ENCODE results near the gene RAB6A. TPM values are rescaled to one million over a fixed set of nuclear protein-coding genes. Genes with fewer than 3 reads are reported as not detected.
A peak's percentile ranks its signal among the peaks of the same experiment; 100 is the strongest.

The RAB6A gene
- total RNA-seq, 2 experiments from 2014 or later: 108 to 126 TPM

DNA sequence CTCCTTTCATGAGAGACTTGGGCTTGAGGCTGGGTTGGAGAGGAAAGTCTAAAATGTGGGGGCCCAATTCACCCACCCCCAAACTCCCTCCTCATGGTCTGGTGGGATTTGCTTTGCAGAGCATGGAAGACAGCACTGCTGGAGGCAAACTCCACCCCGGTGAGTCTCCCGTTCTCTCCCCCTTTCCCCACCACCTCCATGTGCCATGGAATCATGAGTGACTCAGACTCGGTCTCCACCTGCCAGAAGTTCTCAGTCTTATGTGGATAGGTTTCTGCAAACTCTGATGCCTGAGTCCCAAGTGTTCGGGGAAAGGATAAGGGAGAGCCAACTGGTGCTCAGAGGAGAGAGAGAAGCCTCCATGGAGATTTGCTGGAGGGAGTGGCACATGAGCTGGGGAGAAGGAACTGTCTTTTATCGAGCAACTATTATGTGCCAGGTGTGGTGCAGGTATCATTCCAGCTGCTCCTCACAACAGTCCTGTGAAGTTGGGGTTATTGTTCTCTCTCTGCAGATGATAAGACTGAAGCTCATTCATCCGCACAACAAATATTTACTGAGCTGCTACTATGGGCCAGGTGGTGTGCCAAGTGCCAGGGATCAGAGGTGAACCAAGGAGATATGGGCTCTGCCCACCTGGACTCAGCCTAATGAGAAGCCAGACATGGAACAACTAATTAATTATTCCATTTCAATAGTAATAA, 107.9 kb downstream of the RAB6A start:
- POLR2A ChIA-PET: no interaction called here
- DNase-seq (no peak), ATAC-seq (ENCODE audit: low read depth) (no peak)
- H3K9me3 Mint-ChIP-seq: no peaks in the 10 kb centered on the region
- H3K4me1 Mint-ChIP-seq: peaks cover 5% of the 10 kb centered on the region
- no peak overlapping the region for H3K4me3 Mint-ChIP-seq
- H3K27me3 Mint-ChIP-seq: no peaks in the 10 kb centered on the region
- H3K27ac Mint-ChIP-seq: no peak overlapping the region
- H3K36me3 Mint-ChIP-seq: no peaks in the 10 kb centered on the region

DNA sequence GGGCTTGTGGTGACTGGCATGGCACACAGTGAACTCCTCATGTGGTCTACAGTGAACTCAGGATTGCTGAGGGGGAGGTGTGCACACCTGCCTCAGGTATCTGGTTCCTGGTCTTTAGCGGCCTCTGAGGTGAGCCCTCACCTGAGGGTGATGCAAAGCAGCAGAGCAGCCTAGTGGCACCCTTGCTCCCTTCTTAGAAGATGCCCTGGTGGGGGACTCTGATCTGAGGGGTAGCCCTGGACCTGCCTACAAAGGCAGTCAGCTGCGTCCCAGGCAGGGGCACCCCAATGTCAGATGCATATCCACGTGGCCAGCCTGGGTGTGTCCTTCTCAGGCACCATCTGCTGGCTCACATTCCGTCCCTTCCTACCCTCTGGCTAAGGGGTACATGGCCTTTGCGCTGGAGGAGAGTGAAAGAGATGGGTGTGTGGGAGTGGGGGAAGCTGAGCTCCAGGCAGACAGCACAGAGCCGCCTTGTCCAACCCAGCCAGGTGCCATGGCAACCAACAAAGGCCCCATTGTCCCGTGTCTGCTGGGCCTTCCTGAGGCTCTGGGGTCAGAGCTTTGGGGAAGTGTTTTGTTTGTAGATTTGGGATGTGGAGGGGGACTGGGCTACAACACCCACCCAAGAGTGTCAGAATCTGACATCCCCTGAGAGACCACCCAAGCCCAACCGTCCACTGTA, 108.7 kb downstream of the RAB6A start:
- DNase-seq (no peak), ATAC-seq (ENCODE audit: low read depth) (no peak)
- no peaks in the 10 kb centered on the region for H3K27me3 Mint-ChIP-seq
- POLR2A ChIA-PET: no interaction called here
- no peak overlapping the region for H3K4me3 Mint-ChIP-seq
- no peaks in the 10 kb centered on the region for H3K9me3 Mint-ChIP-seq
- H3K27ac Mint-ChIP-seq: no peak overlapping the region
- H3K36me3 Mint-ChIP-seq: no peaks in the 10 kb centered on the region
- H3K4me1 Mint-ChIP-seq: peaks cover 10% of the 10 kb centered on the region

DNA sequence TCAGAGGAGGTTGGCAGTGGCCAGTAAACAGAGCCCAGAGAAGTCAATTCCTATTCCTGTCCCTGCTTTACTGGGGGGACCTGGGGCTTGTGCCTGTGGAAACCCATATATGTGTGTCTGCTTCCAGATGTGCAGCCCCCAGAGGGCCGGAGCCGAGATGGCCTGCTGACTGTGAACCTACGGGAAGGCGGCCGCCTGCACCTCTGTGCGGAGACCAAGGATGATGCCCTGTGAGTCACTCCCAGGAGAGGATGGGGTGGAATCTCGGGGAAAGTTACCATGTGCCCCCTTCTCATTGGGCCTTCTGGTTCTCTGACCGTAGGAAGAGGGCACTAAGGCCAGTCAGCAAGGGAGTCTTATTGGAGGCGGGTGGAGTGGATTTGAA, 109.2 kb downstream of the RAB6A start:
- no peak for DNase-seq
- Mint-ChIP-seq H3K36me3 (no peaks in the 10 kb centered on the region), H3K27me3 (no peaks in the 10 kb centered on the region), H3K9me3 (no peaks in the 10 kb centered on the region), H3K27ac (no peak overlapping the region), H3K4me3 (no peak overlapping the region), H3K4me1 (peaks cover 15% of the 10 kb centered on the region)
- POLR2A ChIA-PET: no interaction called here
- no peak for ATAC-seq (ENCODE audit: low read depth)

DNA sequence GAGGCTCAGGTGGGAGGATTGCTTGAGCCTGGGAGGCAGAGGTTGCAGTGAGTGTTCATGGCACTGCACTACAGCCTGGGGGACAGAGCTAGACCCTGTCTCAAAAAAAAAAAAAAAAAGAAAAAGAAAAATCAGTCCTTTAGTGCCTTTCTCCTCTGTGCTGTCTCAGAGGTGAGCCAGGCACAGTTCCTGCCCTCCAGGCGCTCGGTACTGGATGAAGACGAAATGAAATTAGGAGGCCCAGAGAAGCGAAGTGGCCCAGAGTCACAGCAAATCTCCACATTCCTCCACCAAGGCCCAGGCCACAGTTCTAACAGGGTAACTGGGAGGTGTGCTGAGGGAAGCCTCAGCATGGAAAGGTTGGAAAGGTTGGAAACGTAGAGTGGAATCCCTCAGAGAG, 109.6 kb downstream of the RAB6A start:
- POLR2A ChIA-PET: no interaction called here
- H3K36me3 Mint-ChIP-seq: no peaks in the 10 kb centered on the region
- peaks cover 17% of the 10 kb centered on the region for H3K4me1 Mint-ChIP-seq
- H3K9me3 Mint-ChIP-seq: no peaks in the 10 kb centered on the region
- H3K4me3 Mint-ChIP-seq: no peak overlapping the region
- H3K27me3 Mint-ChIP-seq: no peaks in the 10 kb centered on the region
- ATAC-seq (ENCODE audit: low read depth): no peak
- no peak for DNase-seq
- H3K27ac Mint-ChIP-seq: no peak overlapping the region

DNA sequence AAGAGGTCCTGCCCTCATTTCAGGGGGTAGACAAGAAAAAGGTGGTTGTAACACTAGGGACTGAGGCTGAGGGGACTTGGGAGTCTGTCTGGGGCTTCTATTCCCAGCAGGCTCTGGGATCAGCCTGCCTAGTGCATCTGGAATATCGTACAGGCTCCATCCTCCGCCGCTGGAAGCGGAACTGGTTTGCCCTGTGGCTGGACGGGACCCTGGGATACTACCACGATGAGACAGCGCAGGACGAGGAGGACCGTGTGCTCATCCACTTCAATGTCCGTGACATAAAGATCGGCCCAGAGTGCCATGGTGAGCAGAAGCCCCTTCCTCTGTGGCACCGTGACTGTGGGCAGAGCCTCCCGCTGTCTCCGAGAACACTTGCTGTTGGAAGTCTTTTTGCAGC, 110.5 kb downstream of the RAB6A start:
- H3K27ac Mint-ChIP-seq: no peak overlapping the region
- no peaks in the 10 kb centered on the region for H3K36me3 Mint-ChIP-seq
- peaks cover 14% of the 10 kb centered on the region for H3K4me1 Mint-ChIP-seq
- DNase-seq (no peak), ATAC-seq (ENCODE audit: low read depth) (no peak)
- H3K4me3 Mint-ChIP-seq: no peak overlapping the region
- no peaks in the 10 kb centered on the region for H3K9me3 Mint-ChIP-seq
- no peaks in the 10 kb centered on the region for H3K27me3 Mint-ChIP-seq
- POLR2A ChIA-PET: no interaction called here

DNA sequence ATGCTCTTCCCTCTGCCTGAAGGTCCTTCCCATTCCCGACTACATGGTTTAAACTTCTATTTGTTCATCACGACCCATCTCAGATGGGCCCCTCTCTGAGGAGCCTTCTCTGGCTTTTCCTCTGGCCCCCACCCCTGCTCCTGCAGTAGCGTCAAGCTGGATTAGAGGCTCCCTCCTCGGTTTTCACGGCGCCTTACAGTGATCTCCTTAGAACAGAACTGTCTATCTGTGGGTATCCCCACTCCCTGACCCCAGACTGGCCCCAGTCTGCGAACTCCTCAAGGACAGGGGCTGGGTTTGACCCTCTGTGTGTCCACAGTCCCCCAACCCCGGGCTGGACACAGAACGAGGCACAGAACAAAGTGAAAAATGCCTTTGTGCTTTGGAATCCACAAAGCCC, 111.7 kb downstream of the RAB6A start:
- H3K36me3 Mint-ChIP-seq: no peaks in the 10 kb centered on the region
- POLR2A ChIA-PET: no interaction called here
- no peak overlapping the region for H3K27ac Mint-ChIP-seq
- H3K4me3 Mint-ChIP-seq: no peak overlapping the region
- DNase-seq (no peak), ATAC-seq (ENCODE audit: low read depth) (no peak)
- H3K27me3 Mint-ChIP-seq: no peaks in the 10 kb centered on the region
- peaks cover 14% of the 10 kb centered on the region for H3K4me1 Mint-ChIP-seq
- H3K9me3 Mint-ChIP-seq: no peaks in the 10 kb centered on the region

DNA sequence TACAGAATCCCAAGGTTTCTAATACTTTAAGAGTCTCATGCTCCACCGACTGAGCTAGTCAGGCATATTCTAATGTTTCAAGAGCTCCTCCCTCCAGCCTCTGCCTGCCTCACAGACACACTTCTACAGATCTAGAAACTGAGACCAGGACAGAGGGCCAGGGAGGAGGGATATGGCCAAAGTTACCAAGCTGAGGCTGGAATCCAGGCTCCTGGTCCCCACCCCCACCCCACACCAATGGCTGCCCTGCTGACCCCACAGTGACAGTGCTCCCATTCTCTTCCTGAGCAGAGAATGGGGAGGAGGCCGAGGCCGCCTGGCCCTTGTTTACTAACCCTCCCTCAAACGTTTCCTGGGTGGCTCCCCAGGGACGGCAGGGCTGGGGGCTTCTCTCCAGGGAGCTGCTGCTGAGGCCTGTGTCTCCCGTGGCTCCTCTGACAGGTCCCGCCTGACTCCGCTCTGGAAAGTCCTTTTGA, 112.3 kb downstream of the RAB6A start:
- POLR2A ChIA-PET: interaction anchor here (0.7 to 0.9 kb wide), 2 partner anchors 51 to 272 kb away, joined by 3 to 4 read pairs; partner anchors contain the start of gene FAM168A

DNA sequence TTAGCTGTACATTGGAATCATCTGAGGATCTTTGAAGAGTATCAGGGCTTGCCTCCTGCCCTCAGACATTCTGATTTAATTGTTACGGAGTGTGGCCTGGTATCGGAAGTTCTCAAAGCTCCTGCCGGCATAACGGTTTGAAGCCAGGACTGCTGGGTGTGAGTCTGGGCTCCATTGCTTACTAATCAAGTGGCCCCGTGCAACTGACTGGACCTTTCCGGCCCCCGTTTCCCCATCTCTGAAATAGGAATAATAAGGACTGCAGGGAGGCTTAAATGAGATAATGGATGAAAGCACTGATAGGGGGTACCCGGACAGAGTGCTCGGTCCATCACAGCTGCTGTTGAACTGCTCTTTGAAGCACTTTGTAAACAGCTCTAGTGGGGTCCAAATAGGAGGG, 112.8 kb downstream of the RAB6A start:
- ATAC-seq (ENCODE audit: low read depth) (no peak), DNase-seq (no peak)
- Mint-ChIP-seq H3K27ac (no peak overlapping the region), H3K4me1 (peaks cover 14% of the 10 kb centered on the region), H3K4me3 (peak overlapping the region; percentile 88), H3K27me3 (no peaks in the 10 kb centered on the region), H3K9me3 (no peaks in the 10 kb centered on the region), H3K36me3 (no peaks in the 10 kb centered on the region)
- POLR2A ChIA-PET: interaction anchor here (0.7 to 0.9 kb wide), 2 partner anchors 50 to 271 kb away, joined by 3 to 4 read pairs; partner anchors contain the start of gene FAM168A

More for the DNA sequence above, 112.3 kb downstream of the RAB6A start:
- Mint-ChIP-seq H3K4me1 (peaks cover 14% of the 10 kb centered on the region), H3K9me3 (no peaks in the 10 kb centered on the region), H3K27ac (no peak overlapping the region), H3K36me3 (no peaks in the 10 kb centered on the region), H3K4me3 (peak overlapping the region; percentile 39), H3K27me3 (no peaks in the 10 kb centered on the region)
- ATAC-seq (ENCODE audit: low read depth): no peak
- no peak for DNase-seq

DNA sequence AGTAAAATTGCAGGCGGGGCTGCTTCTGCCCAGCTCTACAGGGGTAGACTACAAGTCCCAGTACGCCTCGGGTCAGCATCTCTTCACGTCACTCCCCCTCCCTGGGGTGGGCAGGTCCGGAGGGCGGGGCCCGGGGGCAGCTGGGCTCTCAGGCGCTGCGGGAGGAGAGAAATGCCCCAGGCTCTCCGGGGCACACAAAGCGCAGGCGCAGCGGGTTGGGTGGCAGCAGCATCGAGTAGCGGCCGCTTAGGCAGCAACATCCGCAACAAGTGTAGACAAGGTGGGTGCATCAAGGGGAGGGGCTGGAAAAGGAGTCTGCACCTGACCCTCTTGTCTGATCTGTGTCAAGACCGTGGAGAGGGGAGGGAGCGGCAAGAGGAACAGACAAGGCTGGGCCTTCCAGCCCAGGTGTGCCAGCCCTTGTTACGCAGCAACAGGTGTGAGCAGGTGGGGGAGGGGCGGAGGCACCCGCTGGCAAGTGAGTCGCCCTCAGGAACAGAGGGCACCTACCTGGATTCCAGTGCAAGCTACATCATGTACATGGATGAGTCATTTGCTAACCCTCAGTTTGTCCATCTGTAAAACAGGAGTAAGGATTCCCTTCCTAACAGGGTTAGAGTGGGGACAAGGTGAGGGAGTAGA, 113.3 kb downstream of the RAB6A start:
- ATAC-seq (ENCODE audit: low read depth) (peak; percentile 100), DNase-seq (peak; percentile 89)
- Mint-ChIP-seq H3K27ac (peak overlapping the region; percentile 79), H3K36me3 (no peaks in the 10 kb centered on the region), H3K4me3 (peak overlapping the region; percentile 88), H3K27me3 (no peaks in the 10 kb centered on the region), H3K4me1 (peaks cover 14% of the 10 kb centered on the region), H3K9me3 (no peaks in the 10 kb centered on the region)
- POLR2A ChIA-PET: interaction anchor here (0.7 to 0.9 kb wide), 2 partner anchors 50 to 270 kb away, joined by 3 to 4 read pairs; partner anchors contain the start of gene FAM168A

DNA sequence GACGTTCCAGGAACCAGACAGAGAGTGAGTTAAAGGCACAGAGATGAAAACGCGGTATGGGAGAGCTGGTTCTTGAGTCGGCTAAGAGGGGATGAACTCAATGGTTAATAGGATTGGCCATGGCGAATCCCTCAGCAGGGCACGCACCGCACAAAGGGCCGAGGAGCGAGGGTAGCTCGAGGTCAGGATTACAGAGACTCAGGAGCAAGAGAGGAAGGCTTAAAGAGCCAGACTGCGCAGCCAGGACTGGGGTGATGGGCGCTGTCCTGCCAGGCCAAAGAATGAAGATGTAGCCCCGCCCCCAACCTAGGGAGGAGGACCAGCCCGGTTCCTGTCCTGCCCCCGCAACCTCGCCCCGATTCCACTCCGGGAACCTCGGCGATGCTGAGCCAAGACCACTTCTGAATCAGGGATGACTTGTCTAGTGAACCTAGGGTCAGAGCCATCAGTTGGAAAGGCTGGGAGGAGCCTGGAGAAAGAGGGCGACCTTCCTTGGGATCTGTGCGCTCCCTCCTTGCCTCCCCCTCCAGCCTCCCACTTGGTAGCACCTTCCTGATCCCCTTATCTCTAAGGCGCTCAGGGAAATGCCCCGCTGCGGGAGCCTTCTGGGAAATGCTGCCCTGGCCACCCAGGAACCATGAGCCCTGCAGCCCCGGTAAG, 114.8 kb downstream of the RAB6A start, which contains the start of gene PLEKHB1:
PLEKHB1 (plus strand) TSS at position 610 of the 660 bp plus-strand sequence; CDS start at position 638, 28 bp downstream.
- no peak within 1 kb of the TSS for H3K27ac Mint-ChIP-seq
- peak within 1 kb of the TSS; percentile 88 for H3K4me3 Mint-ChIP-seq
- H3K36me3 Mint-ChIP-seq: no peaks in the 10 kb centered on the region
- no peaks in the 10 kb centered on the region for H3K27me3 Mint-ChIP-seq
- H3K4me1 Mint-ChIP-seq: peaks cover 14% of the 10 kb centered on the region
- DNase-seq (no peak), ATAC-seq (ENCODE audit: low read depth) (no peak)
- no peaks in the 10 kb centered on the region for H3K9me3 Mint-ChIP-seq
- POLR2A ChIA-PET: no interaction called here

DNA sequence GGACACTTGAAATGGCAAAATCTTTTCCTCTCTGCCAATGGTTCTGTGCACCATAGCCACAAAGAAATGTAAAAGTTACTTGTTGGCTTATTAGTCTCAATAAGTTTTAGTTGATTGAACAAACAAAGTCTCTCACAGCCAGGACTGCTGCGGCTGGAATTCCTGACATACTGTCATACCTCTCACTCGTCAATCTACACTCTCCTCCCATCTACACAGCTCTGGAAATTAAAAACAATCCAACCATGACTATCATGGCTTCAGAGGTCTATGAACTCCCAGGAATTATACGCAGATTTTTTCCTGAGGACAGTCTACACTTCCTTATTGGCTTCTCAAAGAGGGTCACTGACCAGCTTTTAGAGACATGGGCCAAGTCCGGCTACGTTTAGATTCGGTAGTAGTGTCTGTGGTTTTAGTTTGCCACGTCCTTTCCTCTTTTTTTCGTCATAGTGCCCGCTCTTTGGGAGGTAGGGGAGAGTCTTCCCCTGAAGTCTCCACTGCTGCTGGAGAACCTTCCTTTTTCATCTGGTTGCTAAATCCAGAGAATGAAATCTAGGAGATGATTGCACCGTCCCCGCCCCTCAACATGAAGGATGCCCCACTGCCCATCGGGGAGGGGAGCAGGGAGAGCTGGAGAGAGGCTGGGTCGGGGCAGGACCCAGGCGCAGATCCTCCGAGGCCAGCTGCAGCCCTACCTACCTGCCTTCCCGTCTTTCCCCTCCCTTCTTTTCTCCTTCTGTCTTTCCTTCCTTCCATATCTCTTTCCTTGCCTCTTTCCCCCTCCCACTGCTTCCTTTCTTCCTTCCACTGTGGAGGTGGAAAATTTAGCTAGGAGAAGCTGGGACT, 115.5 kb downstream of the RAB6A start:
- no peak overlapping the region for H3K27ac Mint-ChIP-seq
- POLR2A ChIA-PET: no interaction called here
- no peaks in the 10 kb centered on the region for H3K9me3 Mint-ChIP-seq
- H3K4me3 Mint-ChIP-seq: no peak overlapping the region
- no peaks in the 10 kb centered on the region for H3K36me3 Mint-ChIP-seq
- no peaks in the 10 kb centered on the region for H3K27me3 Mint-ChIP-seq
- H3K4me1 Mint-ChIP-seq: peaks cover 19% of the 10 kb centered on the region
- no peak for DNase-seq
- ATAC-seq (ENCODE audit: low read depth): no peak

DNA sequence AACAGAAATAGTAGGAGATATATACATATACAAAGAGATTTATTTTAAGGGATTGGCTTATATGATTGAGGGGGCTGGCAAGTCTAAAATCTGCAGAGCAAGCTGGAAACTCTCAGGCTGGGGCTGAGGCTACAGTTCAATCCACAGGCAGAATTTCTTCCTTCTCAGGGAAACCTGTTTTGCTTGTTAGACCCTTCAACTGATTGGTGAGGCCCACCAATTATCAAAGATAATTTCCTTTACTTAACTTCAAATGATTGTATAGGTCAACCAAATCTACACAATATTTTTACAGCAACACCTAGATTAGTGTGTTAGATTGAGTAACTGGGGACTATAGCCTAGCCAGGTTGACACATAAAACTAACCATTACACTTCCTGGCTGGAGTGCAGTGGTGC, 119.2 kb downstream of the RAB6A start:
- no peaks in the 10 kb centered on the region for H3K9me3 Mint-ChIP-seq
- H3K4me1 Mint-ChIP-seq: peaks cover 8% of the 10 kb centered on the region
- H3K36me3 Mint-ChIP-seq: no peaks in the 10 kb centered on the region
- POLR2A ChIA-PET: no interaction called here
- DNase-seq: no peak
- no peak for ATAC-seq (ENCODE audit: low read depth)
- no peak overlapping the region for H3K27ac Mint-ChIP-seq
- no peak overlapping the region for H3K4me3 Mint-ChIP-seq
- no peaks in the 10 kb centered on the region for H3K27me3 Mint-ChIP-seq

Measured in activated naive CD8-positive, alpha-beta T cell treated with anti-CD3 and anti-CD28 coated beads, Interleukin-2, amount 10 ng/mL, durations not matched to agents 7 days and 5 days (primary cell).